HG03354 (cell line): ENCODE data around the gene ACOX2.
A peak's percentile ranks its signal among the peaks of the same experiment; 100 is the strongest.
"Not testable (repeated sequence)": the region's sequence is repeated elsewhere in the genome, so short reads cannot be mapped to it uniquely, and the experiment has no call there.

Experiments used
- ATAC-seq: cut with Tn5 transposase; IDR thresholded peaks from one replicate; pipeline ENCODE4 v1.9.1; 2021; ENCODE audit warnings: mild to moderate bottlenecking; ENCODE audit not compliant: unreplicated experiment, poor library complexity, severe bottlenecking

Gene ACOX2

DNA sequence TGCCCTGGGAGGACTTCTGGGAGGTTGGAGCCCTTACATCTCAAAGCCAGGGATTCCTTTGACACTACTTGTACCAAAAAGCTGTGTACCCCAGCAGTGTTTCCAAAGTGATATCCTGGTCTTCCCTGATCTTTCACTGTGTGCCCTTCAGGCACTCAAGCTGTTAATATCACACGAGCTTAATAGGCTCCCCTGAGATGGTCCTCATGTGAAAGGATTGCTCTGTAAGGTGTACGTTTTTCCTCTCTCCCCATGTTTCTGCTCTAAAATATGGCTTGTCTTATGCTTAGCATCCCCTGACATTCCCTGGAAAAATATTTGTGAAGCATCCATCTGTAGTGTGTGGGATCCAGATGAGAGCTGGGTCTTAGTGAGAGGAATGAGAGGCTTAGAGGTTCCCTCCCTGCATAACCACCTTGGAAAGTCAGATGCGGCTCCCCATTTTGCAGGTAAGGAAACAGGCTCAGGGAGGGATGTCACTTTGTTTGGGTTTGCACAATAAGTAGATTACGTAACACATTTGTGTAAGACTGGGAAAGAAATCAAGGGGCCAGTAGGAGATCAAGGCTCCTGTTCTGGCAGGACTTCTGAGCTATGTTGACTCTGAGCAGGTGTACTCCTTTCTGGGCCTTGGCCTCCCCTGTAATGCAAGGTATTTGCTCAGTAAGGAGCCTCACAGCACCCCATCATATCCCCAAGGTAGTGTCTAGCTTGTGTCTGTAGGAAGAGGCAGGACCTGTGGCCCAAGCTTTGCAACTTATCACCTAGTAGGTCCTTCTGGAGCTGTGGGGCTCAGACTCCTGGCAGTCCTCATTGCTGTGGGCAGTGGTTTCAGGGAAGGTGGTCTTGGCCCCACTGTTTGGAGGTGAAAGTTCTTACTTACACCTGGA is 667 bp upstream of the ACOX2 start:
- ATAC-seq: no peak

DNA sequence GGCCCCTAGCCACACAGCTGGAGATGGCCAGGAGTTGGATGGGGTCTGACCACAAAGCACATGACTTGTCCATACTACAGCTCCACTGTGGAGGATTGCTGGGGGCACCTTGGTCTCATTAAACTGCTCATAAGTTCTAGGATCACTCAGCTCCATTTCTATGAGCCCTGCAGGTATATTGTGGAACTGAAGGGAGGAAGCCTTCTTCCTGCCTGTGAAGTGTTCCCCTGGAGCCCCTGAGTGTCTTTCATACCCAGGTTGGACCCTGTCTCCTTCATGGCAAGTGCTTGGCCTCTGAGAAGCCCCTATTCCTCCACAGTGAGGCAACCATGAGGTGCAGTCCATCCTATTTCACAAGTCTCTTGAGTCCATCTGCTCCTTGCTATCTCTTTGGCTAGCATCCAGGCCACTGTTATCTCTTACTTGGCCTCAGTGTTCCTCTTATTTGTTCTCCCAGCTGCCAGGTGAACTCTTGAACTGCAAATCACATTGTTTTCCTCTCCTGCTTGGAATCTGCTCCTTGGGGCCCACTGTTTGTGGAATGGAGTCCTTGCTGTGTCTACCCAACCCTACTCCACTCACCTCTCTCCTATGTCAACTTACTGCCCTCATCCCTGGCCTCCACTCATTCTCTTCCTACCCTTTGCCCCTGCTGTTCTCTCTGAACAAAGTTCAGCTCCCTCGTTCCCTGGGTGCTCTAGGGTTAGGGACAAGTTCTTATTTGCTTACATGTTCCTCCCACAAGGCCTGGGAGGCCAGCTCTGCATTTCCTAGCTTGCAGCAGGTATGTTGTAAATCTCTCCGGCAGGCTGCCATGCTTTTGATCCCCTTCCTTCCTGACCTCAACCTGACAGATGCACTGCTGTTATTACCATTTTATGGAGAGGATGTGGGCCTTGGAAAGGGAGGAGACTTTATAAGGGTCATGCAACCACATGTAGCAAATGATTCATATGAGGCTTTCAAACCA is 1.2 kb downstream of the ACOX2 start:
- no peak for ATAC-seq

DNA sequence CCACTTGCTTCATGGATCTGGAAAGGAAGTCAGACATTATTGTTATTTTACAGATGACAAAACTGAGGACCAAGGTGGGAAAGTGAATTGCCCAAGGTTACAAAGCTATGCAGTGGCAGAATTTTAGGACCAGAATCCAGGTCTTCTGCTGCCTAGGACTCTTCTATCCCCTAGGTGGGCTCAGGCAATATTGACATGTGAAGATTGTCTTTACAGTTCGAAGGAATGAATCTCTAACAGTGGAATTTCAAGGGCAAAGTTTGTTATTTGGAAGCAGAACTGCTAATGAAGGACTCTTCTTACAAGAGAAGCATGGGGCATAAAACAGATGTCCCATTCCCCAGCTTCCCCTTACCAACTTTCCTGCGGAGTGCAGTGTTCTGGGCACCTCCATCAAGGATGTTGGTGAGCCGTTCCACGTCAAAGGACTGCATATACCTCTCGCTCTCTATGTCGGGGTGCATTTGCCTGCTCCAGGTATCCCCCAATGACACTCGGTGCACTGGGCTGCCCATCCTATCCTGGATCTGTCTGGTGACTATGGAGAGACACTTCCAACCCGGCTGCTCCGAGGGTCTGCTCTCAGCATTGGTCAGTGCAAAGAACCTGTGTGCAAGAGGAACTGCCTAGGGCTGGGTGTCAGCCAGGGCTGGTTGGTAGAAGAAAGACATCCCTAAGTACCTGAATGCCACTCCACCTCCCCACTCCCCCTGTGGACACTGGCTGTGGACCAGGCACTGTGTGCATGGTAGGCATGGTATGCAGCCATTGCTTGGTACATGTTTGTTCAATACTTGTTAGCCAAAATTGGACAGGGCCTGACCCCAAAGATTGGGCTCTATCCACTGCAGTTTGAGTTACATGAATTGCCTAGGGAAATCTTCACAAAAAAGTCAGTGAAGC is 2.1 kb downstream of the ACOX2 start:
- no peak for ATAC-seq

DNA sequence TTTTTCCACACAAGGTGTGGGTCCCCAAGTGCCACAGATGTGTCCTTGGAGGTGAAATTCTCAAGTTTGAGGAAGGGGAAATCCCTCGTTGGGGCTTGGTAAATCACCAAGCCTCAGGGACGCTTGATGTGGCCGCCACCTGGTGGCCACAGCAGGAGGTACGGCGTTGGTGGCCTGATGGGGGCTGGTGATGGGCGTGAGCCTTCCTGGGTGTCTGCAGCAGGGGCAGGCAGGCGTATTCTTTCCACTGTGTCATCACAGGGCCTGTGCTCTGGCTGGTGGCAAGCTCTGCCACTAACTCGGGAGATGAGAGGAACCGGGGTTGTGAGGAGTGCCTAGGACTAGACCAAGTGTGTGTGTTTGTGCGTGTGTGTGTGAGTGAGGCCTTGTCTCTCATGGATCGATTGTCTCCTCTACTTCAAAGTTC is 4.2 kb downstream of the ACOX2 start:
- ATAC-seq: peak; percentile 94

DNA sequence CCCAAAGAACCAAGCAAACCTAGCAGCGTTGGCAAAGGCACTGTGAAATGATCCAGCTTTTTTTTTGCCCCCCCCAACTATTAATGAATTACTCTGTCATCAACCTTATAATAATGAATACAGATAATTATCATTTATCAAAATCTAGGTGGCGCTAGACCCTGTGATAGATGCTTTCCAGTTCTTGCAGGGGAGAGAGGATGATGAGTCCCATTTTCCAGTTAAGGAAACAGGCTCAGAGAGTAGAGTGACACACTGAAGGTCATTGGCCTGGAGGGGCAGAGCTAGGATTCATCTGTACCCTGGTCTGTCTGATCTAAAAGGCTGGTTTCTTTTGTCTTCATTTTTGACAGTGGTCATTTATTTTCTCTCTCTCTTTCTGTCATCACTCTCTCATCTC is 5.0 kb downstream of the ACOX2 start:
- no peak for ATAC-seq

DNA sequence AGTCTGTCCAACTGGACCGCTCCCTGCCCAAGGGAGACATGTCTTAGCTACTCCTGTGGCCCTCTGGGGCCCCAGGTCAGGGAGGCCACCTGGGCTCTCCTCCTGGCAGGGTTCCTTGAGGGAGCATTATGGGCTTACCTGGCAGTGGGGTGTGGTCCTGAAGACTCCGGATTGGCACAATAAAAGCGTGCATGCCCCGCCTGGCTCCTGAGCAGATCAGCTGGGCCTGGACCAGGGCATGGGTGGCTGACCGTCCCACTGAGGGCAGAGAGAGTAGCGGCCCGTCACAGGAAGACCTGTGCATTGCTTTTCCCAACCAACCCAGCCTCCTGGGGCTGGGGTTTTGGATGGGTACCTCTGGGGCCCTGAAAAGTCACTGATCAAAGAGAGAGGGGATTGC is 5.4 kb downstream of the ACOX2 start:
- no peak for ATAC-seq

DNA sequence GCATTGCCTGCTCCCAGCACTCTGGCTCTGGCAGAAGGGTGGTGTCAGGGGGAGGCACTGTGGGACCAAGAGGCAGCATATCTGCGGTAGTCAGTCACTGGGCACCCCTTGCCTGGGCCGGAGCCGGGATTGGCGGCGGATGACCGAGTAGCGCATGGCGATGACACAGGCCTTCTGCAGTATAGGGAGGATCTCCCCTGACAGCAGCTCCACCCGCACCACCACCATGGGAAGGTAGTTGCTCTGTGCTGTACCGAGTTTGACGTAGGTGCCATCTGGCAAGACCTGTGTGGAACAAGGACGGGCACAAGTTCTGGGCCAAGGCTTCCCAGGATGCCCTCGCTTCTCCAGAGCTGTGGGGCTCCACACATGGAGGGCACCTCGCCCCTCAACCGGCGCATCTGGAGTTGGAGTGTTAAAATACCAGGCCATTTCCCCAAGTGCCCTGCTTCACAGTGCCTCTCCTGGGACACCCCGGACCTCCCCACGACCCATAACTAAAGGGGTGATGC is 6.6 kb downstream of the ACOX2 start:
- ATAC-seq: no peak

DNA sequence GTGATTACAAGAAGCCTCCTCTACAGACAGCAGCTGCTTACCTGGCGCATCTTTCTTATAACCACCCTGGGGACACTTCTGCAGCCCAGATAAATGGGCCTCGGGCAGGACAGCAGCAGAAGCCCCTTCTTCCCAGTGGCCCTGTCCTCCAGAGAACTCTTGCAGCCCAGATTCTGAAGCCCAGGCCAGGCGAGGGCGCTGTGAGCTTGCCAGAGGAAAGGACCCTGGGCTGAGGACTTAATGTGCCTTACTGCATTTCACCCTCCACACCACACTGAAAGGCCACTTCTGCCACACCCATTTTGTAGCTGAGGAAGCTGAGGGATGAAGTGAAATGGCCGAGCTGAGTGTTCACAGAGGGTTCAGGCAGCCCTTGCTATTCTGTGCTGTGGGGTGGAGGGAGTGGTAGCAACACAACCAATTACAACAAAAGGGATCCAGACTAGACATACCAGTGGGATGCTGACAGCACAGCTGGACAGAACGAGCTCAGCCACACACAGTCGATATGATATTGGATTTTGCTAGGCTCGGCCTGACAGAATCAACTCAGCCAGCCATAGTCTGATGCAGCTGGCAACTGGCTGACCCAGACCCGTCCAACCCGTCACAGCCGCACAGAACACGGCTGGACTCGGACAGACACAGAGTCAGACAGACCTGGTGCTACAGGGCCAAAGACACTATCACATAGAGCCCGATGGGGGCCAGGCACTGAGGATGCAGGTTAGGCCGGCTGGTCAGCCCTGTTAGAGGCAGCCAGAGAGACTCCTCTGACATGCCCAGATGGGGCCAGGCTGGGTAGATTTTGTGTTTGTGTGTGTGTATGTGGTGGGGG is 7.3 kb downstream of the ACOX2 start:
- ATAC-seq: no peak

DNA sequence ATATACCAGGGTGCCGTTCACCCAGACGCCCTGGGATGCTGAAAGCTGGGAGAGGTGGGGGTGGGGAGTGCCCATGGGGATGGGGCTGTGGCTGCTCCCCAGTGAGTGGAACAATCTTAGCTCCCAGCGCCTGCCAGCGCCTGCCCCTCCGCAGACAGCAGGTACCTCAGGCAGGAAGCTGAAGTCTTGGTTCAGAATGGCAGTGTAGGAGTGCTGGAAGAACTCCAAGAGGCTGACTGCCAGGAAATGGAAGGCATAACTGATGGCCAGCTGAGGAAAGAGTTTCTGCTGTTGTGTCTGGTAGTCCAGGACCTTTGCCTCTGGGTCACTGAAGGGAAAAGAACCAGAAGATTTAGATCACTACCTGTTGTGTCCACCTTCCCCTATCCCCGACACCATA is 8.4 kb downstream of the ACOX2 start:
- no peak for ATAC-seq

DNA sequence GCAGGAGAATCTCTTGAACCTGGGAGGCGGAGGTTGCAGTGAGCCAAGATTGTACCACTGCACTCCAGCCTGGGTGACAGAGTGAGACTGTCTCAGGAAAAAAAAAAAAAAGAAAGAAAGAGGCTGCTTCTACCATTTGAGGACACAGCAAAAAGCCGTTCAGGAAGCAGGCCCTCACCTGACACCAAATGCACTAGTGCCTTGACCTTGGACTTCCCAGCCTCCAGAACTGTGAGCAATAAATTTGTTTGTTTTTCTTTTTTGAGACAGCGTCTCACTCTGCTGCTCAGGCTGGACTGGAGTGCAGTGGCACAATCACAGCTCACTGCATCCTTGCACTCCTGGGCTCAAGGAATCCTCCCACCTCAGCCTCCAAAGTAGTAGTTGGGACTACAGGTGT is 9.6 kb downstream of the ACOX2 start:
- ATAC-seq: not testable (repeated sequence)

DNA sequence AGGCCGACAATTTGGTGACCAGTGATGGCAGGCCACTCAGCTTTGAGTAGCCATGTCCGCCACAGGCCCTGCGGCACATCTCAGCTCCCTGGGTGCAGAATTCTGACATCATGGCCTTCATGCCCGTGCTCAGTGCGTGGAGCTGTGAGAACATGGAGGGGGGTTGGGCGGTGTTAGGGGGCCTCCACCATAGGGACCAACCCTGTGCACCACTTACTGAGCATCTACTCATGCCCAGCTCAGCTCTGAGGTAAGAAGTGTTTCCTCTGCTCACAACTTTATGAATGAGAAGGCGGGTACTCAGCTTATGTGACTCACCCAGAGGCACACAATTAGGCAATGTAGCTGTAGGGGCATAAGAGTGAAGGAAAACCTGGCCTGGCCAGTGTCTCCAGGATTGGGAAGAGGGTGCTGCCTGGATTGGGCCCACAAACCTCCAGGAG is 10.5 kb downstream of the ACOX2 start:
- no peak for ATAC-seq

DNA sequence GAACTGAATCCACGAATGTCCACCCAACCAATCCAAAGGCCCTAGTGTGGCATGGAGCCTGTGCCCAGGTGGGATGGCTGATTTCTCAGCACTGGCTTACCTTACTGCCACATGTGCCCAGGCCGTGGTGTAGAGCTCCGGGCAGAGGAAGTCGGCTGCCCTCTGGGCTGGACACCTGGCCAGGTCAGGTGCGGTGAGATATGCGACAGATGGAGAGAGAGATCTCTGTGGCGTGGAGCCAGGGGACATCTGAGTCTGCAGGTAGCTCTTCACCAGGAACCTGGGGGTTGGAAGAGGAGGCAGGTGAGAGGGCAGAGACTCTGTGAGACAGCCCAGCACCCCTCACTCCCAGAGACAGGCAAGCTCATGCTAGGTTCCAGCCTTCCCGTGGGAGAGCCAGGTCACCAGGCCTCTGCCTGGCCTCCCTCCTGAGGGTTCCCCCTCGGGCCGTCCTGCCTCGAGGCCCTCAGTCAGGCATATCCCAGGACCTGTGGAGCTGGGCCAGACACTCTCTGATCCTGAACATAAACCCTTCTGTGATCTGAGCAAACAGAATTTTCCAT is 12.6 kb downstream of the ACOX2 start:
- no peak for ATAC-seq

DNA sequence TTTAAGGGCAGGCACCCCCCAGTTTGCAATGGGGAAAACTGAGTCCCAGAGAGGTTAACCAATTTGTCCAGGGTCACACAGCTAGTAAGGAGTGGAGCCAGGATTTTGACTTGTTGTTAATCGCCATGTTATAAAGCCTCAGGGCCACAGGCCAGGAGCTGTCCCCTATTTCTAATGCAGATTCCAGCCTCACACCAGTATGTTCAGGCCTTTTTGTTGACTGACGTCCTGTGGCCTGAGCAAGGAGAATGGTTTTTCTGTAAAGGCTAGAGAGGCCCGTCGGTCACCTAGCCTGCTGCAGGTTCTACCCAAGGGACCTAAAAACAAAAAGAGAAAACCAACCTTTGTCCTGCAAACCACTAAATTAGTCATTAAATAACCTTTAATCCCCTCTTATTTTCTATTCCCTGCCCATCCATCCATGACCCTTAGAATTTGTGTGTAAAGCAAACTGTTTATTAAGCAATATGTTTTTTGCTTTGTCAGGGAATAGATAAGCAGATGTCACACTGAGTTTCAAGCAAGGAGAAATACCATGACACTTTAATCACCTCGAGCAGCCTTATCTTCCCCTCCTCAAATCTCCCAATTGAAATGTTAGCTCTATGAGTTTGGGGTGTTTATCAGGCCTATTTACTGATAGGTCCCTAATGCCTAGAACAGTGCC is 14.1 kb downstream of the ACOX2 start:
- ATAC-seq: no peak

DNA sequence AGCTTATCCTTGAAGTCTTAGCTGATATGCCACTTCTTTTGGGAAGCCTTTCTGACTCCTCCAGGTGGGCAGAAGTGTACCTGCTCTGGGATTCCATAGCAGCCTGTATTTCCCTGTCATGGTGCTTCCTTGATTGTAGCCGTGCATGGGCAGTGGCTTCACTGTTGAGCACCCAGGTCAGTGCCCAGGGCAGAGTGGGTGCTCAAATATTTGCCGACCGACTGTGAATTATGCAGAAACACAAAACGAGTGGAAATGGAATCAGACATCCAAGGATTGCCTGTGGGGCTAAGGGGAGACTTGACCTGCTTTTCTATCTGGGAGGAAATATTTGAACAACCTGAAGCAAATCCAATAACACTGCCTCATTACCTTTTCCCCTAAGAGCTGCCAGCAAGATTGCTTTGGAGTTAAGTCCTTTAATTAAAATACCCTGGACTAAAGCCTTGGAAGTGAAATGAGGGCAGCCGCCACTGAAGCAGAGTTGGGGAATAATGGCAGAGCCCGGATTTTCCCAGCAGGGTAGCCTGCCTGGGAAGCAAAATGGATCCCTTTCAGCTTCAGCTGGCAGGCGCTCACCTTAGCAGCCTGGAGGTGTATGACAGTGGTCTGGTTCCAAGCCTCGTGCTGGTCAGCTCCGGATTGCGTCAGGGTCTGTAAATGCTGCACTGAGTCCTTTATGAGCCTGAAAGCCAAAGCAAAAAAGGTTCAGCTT is 14.9 kb downstream of the ACOX2 start:
- no peak for ATAC-seq

DNA sequence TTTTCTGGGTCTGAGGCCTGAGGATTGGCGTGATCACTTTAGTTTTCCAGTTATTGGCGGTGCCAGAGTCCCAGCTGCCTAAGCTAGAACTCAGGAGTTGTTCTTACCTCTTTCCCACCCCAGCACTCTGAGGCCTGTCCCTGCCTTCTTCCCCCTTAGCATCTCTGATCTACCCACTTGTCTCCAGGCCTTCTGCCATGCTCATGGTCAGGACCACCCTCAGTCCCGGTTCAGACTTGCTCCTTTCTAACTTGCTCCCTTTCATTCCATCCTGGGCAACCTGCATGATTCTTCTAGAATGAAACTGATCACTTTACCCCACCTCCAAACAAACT is 15.7 kb downstream of the ACOX2 start:
- ATAC-seq: no peak

DNA sequence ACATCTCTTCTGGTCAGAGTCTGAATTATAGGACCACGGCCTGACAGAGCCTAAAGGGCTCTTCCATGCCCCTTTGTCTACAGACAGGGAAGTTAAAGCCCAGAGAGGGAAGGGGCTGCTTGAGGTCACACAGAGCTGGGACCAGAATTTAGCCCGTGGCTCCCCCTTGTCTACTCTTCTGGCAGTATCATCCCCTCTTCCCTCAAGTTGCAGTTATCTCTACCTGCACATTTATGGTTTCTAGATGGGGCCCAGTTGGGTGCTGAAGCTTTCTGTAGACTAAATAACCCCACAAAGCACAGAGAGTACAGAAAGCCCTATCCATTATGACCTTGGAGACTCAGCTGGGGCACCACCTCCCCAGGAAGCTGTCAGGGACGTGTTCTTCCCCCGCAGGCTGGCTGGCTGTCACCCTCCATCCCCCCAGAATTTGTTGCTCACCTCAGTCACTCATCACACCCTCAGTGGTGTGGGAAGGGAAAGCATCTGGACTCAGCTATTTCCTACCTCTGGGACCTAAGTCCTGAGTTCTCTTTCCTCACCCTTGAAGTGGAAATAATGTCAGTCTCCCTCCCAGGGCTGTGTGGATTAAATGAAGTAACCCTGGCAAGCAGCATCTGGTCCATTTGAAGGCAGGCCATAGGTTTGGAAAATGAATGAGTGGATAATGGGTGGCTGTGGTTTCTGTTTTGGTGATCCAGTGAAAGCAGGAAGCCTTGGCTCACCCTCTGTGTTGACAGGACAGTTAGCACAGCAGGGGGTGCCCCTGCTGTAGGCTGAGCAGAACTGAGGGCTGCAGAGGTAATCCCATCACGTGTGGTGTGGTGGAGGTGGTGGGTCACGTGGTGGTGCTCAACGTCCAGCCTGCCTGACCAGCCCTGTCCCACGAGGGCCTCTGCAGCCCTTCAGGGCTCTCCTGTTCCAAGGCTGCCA is 16.3 kb downstream of the ACOX2 start:
- ATAC-seq: no peak
